ENCODE results near the gene SCRT2. TPM values are rescaled to one million over a fixed set of nuclear protein-coding genes. Genes with fewer than 3 reads are reported as not detected.

SCRT2 gene
- total RNA-seq, 1 experiment from 2014 or later = not detected

DNA sequence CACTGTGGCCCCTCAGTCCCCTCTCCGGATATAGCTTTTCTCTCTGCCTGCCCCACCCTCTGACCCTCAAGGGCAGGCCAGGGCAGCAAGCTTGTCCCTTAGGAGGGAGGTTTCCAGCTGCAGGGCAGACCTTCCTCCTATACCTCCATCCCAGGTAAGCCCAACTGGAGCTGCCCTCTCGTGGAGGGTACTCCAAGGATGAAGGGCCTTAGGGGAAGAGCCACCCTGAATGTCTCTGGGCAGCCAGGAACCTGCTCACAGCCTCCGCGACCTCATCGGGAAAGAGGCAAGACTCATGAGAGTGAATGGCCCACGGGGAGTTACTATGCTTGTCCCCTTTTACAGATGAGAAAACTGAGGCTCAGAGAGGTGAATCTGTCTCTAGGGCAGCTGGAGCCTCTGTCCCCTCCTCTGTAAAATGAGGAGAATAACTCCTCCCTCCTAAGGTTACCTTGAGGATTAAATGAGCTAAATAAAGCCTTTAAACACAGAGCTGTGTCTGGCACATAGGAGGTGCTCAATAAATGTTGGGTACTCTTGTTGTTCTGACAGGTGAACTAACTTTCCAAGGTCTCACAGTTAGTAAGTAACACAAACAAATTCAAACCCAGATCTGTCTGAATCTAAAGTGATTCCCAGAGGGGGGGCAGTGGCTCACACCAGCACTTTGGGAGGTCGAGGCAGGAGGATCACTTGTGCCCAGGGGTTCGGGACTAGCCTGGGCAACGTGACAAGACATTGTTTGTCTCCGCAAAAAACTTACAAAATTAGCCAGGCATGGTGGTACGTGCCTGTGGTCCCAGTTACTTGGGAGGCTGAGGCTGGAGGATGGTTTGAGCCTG is 34.7 kb downstream of the SCRT2 start:
- ChIA-PET POLR2A (no interaction called here), CTCF (no interaction called here)
- Mint-ChIP-seq H3K27ac (ENCODE audit: unreplicated experiment) (no peak overlapping the region), H3K4me1 (ENCODE audit: low read depth, unreplicated experiment) (peaks cover 7% of the 10 kb centered on the region), H3K36me3 (ENCODE audit: insufficient read depth, unreplicated experiment) (peaks cover 8% of the 10 kb centered on the region), H3K9me3 (ENCODE audit: unreplicated experiment) (no peaks in the 10 kb centered on the region), H3K27me3 (ENCODE audit: insufficient read depth, unreplicated experiment) (peaks cover 5% of the 10 kb centered on the region), H3K4me3 (ENCODE audit: unreplicated experiment) (no peak overlapping the region)
- no peaks in the 10 kb centered on the region for H3K27me3 ChIP-seq (replicated peaks; ENCODE audit: control insufficient read depth, insufficient read depth, low read length)
- H3K36me3 ChIP-seq (ENCODE audit: control insufficient read depth, insufficient read depth, low read length) = no peaks in the 10 kb centered on the region
- no TSS peak for BruUV-seq (replicated peaks)
- TF ChIP-seq, protein P1, sequence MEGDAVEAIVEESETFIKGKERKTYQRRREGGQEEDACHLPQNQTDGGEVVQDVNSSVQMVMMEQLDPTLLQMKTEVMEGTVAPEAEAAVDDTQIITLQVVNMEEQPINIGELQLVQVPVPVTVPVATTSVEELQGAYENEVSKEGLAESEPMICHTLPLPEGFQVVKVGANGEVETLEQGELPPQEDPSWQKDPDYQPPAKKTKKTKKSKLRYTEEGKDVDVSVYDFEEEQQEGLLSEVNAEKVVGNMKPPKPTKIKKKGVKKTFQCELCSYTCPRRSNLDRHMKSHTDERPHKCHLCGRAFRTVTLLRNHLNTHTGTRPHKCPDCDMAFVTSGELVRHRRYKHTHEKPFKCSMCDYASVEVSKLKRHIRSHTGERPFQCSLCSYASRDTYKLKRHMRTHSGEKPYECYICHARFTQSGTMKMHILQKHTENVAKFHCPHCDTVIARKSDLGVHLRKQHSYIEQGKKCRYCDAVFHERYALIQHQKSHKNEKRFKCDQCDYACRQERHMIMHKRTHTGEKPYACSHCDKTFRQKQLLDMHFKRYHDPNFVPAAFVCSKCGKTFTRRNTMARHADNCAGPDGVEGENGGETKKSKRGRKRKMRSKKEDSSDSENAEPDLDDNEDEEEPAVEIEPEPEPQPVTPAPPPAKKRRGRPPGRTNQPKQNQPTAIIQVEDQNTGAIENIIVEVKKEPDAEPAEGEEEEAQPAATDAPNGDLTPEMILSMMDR (IDR thresholded peaks at IDR 0.05; ENCODE audit: insufficient read depth in 1 of 2, low read depth in 1 of 2, low read length in 1 of 2, severe bottlenecking in 1 of 2, unreplicated experiment in 1 of 2) = no peak
- H3K4me1 ChIP-seq = no peaks in the 10 kb centered on the region
- intact Hi-C loops (cut with micrococcal nuclease; ENCODE audit: unreplicated experiment) = no loop called here
- no peak overlapping the region for H3K4me3 ChIP-seq (ENCODE audit: low read depth, low read length)
- no peaks in the 10 kb centered on the region for H3K9me3 ChIP-seq
- DNase-seq = no peak

DNA sequence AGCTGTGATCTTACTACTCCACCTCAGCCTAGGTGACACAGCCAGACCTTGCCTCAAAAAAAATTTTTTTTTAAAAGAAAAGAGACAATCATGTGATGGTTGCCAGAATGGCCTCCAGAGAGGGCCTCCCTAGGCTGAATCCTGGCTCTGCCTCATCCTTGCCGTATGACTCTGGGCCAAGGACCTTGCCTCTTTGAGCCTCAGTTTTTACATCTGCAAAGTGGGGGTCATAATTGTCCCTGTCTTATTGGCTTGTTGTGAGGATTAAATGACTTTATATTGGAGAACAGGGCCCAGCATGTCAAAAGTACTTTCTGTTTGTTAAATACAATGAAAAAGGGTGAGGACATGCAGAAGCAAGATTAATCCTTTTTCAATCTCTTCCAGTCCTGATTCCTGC is 37.0 kb downstream of the SCRT2 start:
- ChIA-PET POLR2A (no interaction called here), CTCF (no interaction called here)
- no peaks in the 10 kb centered on the region for H3K9me3 ChIP-seq
- Mint-ChIP-seq H3K4me1 (ENCODE audit: low read depth, unreplicated experiment) (peaks cover 7% of the 10 kb centered on the region), H3K27me3 (ENCODE audit: insufficient read depth, unreplicated experiment) (peaks cover 5% of the 10 kb centered on the region), H3K9me3 (ENCODE audit: unreplicated experiment) (no peaks in the 10 kb centered on the region), H3K4me3 (ENCODE audit: unreplicated experiment) (no peak overlapping the region), H3K36me3 (ENCODE audit: insufficient read depth, unreplicated experiment) (peaks cover 8% of the 10 kb centered on the region), H3K27ac (ENCODE audit: unreplicated experiment) (no peak overlapping the region)
- TF ChIP-seq, protein P1 (IDR thresholded peaks at IDR 0.05; ENCODE audit: insufficient read depth in 1 of 2, low read depth in 1 of 2, low read length in 1 of 2, severe bottlenecking in 1 of 2, unreplicated experiment in 1 of 2) = no peak
- no peaks in the 10 kb centered on the region for H3K27me3 ChIP-seq (replicated peaks; ENCODE audit: control insufficient read depth, insufficient read depth, low read length)
- BruUV-seq (replicated peaks) = no TSS peak
- no peaks in the 10 kb centered on the region for H3K4me1 ChIP-seq
- H3K4me3 ChIP-seq (ENCODE audit: low read depth, low read length) = no peak overlapping the region
- no peak for DNase-seq
- no peaks in the 10 kb centered on the region for H3K36me3 ChIP-seq (ENCODE audit: control insufficient read depth, insufficient read depth, low read length)
- intact Hi-C loops (cut with micrococcal nuclease; ENCODE audit: unreplicated experiment) = no loop called here

DNA sequence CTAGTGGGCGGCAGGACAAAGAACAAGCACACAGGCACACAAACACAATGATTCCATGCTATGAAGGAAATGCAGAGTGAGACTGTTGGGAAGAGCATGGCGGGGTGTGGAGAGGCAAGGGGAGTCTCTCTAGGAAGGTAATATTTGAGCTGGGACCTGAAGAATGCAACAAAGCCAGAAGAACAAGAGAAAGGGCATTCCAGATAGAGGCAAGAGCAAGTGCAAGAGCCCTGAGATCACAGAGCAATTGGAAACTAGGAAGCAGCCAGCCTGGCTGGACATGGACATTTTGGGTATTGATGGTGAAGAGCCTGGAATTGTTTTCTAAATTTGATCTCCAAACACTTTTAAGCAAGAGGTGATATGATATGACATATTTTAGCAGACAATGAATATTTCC is 38.0 kb downstream of the SCRT2 start:
- no peaks in the 10 kb centered on the region for H3K27me3 ChIP-seq (replicated peaks; ENCODE audit: control insufficient read depth, insufficient read depth, low read length)
- no peaks in the 10 kb centered on the region for H3K9me3 ChIP-seq
- H3K9me3 Mint-ChIP-seq (ENCODE audit: unreplicated experiment) = no peaks in the 10 kb centered on the region
- no peaks in the 10 kb centered on the region for H3K4me1 ChIP-seq
- no peak overlapping the region for H3K4me3 Mint-ChIP-seq (ENCODE audit: unreplicated experiment)
- no peak for DNase-seq
- H3K4me3 ChIP-seq (ENCODE audit: low read depth, low read length) = no peak overlapping the region
- TF ChIP-seq, protein P1 (IDR thresholded peaks at IDR 0.05; ENCODE audit: insufficient read depth in 1 of 2, low read depth in 1 of 2, low read length in 1 of 2, severe bottlenecking in 1 of 2, unreplicated experiment in 1 of 2) = no peak
- POLR2A ChIA-PET = no interaction called here
- intact Hi-C loops (cut with micrococcal nuclease; ENCODE audit: unreplicated experiment) = no loop called here
- H3K36me3 Mint-ChIP-seq (ENCODE audit: insufficient read depth, unreplicated experiment) = no peaks in the 10 kb centered on the region
- BruUV-seq (replicated peaks) = no TSS peak
- no peak overlapping the region for H3K27ac Mint-ChIP-seq (ENCODE audit: unreplicated experiment)
- peaks cover 7% of the 10 kb centered on the region for H3K4me1 Mint-ChIP-seq (ENCODE audit: low read depth, unreplicated experiment)
- H3K27me3 Mint-ChIP-seq (ENCODE audit: insufficient read depth, unreplicated experiment) = peaks cover 5% of the 10 kb centered on the region
- H3K36me3 ChIP-seq (ENCODE audit: control insufficient read depth, insufficient read depth, low read length) = no peaks in the 10 kb centered on the region
- CTCF ChIA-PET = interaction anchor here (0.7 kb wide), 1 partner anchor 8 kb away, joined by 3 read pairs; no protein-coding TSS in a partner anchor

All from Caco-2 (cell line).